GM10266 (cell line): ENCODE measurements around the gene KCNQ2.

Source experiments
- DNase-seq: peaks from one replicate; pipeline ENCODE4 v3.0.0; 2012; ENCODE audit errors: extremely low spot score
- CTCF ChIP-seq: IDR thresholded peaks from 2 replicates; pipeline ENCODE4 v1.5.1; 2012; ENCODE audit warnings: mild to moderate bottlenecking, low read depth; ENCODE audit not compliant: control insufficient read depth, insufficient read depth; ENCODE audit errors: missing control alignments

The KCNQ2 gene

DNA sequence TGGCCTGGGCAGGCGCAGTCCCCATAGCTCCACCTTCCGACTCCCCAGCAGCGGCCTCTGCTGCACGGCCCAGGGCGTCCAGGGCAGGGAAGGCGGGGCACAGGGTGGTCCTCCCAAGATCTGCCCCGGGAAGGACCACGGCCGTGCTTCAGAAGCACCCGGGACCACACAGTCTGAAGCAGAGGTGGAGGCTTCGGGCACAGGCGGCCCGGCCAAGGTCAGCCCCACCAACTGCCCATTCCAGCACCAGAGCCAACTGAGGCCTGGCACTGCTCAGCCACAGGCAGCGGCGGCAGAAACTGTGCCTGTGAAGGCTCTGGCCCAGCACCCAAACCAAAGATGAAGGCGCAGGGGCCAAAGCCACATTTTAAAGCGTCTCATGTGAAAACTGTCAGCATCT lies 20.6 kb downstream of the KCNQ2 start:
- DNase-seq = no peak
- TF ChIP-seq CTCF = no peak

DNA sequence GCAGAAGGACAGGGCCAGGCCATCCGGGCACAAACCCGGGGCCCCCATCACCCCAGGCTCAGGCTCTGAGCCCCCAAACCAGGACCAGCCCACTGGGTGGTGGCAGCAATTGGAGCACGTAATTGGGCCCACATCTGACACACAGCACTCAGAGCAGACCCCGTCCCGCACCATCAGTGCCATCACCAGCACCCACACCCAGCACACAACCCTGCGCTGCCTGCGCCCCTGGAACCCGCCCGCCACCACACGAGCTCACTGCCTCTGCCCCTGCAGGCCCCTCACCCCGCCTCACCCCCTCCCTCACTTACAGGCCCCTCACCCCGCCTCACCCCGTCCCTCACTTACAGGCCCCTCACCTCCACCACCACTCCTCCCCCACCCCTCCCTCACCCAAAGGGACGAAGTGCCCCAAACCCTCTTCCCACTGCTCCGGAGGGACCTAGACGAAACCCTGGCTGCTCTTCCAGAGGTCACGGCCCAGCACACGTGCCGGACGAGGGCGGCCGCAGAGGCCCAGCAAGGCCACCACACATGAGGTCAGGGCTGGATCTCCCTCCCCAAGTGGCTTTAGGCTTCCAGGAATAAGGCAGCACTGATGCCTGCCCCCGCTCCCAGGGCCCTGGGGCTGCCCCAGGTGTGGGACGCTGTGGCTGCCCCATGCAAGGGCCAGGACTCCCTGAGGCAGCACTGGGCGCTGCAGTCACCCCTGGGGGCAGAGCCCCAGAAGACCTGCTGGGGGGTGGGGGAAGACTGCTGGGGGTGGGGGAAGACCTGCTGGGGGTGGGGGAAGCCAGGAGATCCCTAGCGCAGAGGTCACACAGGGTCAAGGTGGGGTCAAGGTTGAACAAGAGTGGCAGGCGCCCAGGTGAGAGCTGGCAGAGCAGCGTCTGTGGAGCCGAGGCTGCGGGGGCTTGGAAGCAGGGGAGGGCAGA lies 22.4 kb downstream of the KCNQ2 start:
- no peak for TF ChIP-seq CTCF
- DNase-seq = no peak

DNA sequence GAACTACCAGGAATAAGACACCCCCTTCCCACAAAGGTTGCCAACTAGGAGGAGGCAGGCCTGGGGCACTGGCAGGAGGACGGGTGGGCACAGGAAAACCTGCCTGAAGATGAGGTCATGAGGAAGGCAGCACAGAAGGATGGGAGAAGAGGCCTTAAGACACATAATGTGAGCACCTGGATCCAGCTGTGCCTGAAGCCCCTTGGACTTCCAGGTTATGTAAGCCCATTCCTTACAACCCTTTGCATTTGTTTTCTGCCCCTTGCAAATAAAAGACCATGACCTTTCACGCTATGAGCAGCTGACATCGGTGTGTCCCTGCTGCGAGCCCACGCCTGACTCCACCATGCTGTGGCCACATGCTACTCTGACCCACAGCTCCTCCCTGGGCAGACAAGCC lies 23.4 kb downstream of the KCNQ2 start:
- no peak for TF ChIP-seq CTCF
- no peak for DNase-seq

- TF ChIP-seq CTCF = no peak
- no peak for DNase-seq
Observed at GRCh38 chr20:63448031-63448430, 24.4 kb downstream of the KCNQ2 start.

DNA sequence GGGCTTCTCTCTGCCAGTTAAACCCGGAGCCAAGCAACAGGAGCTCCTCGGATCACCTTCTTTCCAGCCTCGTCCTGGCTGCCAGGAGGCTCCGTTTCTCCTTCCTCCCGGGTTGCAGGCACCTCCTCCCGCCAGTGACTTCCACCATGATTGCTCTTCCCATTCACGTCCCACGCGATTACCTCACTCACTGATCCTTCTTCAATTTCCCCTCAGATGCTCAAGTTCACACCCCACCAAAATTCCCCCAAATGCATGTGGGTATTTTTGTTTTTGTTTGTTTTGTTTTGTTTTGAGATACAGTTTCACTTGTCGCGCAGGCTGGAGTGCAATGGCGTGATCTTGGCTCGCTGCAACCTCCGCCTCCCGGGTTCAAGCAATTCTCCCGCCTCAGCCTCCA lies 25.1 kb downstream of the KCNQ2 start:
- DNase-seq = no peak
- no peak for TF ChIP-seq CTCF

- TF ChIP-seq CTCF = no peak
- no peak for DNase-seq
Observed at GRCh38 chr20:63446216-63447024, 26.0 kb downstream of the KCNQ2 start.

- TF ChIP-seq CTCF = no peak
- DNase-seq = no peak
Observed at GRCh38 chr20:63445075-63445734, 27.2 kb downstream of the KCNQ2 start.
